Right cardiac atrium (tissue), 5 donors: ENCODE results near the gene TXN2. TPM values are rescaled to one million over a fixed set of nuclear protein-coding genes. Genes with fewer than 3 reads are reported as not detected.
"Not testable (repeated sequence)": the region's sequence is repeated elsewhere in the genome, so short reads cannot be mapped to it uniquely, and the experiment has no call there.

Experiments
- ATAC-seq, 2 donors: fragments of 200-7000 bp; cut with Tn5 transposase; one replicate each; pipeline versions ENCODE4 v1.8.0 to v1.9.1; 2020; ENCODE audit warnings: moderate library complexity in 2 of 2, mild to moderate bottlenecking in 1 of 2
- DNase-seq, 3 donors: peaks; one replicate each; pipeline ENCODE4 v3.0.0-alpha.2; 2020
- H3K27ac ChIP-seq: one replicate; pipeline ENCODE4 v1.5.1; 2013; ENCODE audit warnings: mild to moderate bottlenecking, low read length, control low read depth, moderate library complexity
- H3K27me3 ChIP-seq: one replicate; pipeline ENCODE4 v1.6.1; 2013; ENCODE audit not compliant: control insufficient read depth, insufficient read depth
- H3K4me1 ChIP-seq: one replicate; pipeline ENCODE4 v1.6.1; 2013; ENCODE audit warnings: low read length; ENCODE audit not compliant: control insufficient read depth, insufficient read depth
- H3K4me3 ChIP-seq: one replicate; pipeline ENCODE4 v1.5.1; 2013; ENCODE audit warnings: low read length, control low read depth
- H3K9me3 ChIP-seq: one replicate; pipeline ENCODE4 v1.6.1; 2013; ENCODE audit warnings: low read length; ENCODE audit not compliant: control insufficient read depth
- WGBS: extraction: QIAGEN DNeasy Blood & Tissue Kit; methylation state at CpG from one replicate; pipeline ENCODE4 v1.1.7; 2013; 5-methylcytosine and 5-hydroxymethylcytosine counted together
- intact Hi-C, 4 donors: fragments of 100-400 bp; cut with DNase I; formaldehyde crosslinking; loops; one replicate each; pipeline versions ENCODE4 v1.11.0 to v1.14.0; 2022 to 2023
- polyA plus RNA-seq: library from polyadenylated mRNA; stranded (reverse); fragments of 200-250 nt; gene quantifications from one replicate; pipeline ENCODE4 v1.2.3, GENCODE V29; 2013
- total RNA-seq, 4 donors: library from RNA; stranded (reverse); fragmentation: NEBNext Ultra II Directional; extraction: Animal tissue kit (Norgen Biotek cat#: 25700); gene quantifications; one replicate each; pipeline ENCODE4 v1.2.1, GENCODE V29; 2021
- donor health status: healthy with polysubstance abuse.
- donor health status: DM: no; HTN: yes; CAD: no.
- donor health status: DM: no; HTN: no; CAD: no.
- donor health status: DM: no; HTN: yes; CAD: no; lungs with severe emphysema.
- donor health status: DM: yes; HTN: yes; CAD: no.

Gene TXN2
- total and polyA plus RNA-seq, 5 donors = 95.4 to 133 (median 106) TPM

GRCh38 chr22:36455571-36456463 lies 25.6 kb downstream of the TXN2 start:
- WGBS = 69% methylated on average over 21 of the region's 21 CpGs
- Histone ChIP-seq H3K4me3 (no peak overlapping the region), H3K9me3 (no peaks in the 10 kb centered on the region), H3K27ac (peak overlapping the region; percentile 85), H3K27me3 (no peaks in the 10 kb centered on the region), H3K4me1 (peaks cover 15% of the 10 kb centered on the region)
- DNase-seq (no peak), ATAC-seq (peak in 1 of 2 donors; percentile 0)
- intact Hi-C loops = no loop called here

GRCh38 chr22:36454916-36455570 lies 26.4 kb downstream of the TXN2 start:
- intact Hi-C loops = loop anchor here in 1 of 4 donors (5.0 kb wide), 1 partner anchor 68 kb away; the partner anchor contains the start of gene MYH9
- WGBS = 2% methylated on average over 61 of the region's 61 CpGs

GRCh38 chr22:36453855-36454378 lies 27.5 kb downstream of the TXN2 start:
- 97% methylated on average over 16 of the region's 16 CpGs for WGBS
- Histone ChIP-seq H3K9me3 (no peaks in the 10 kb centered on the region), H3K4me3 (no peak overlapping the region), H3K4me1 (peaks cover 18% of the 10 kb centered on the region), H3K27ac (no peak overlapping the region), H3K27me3 (no peaks in the 10 kb centered on the region)
- DNase-seq = peak in 1 of 3 donors; percentile 45
- intact Hi-C loops = loop anchor here in 1 of 4 donors (5.0 kb wide), 1 partner anchor 67 kb away; the partner anchor contains the start of gene MYH9
- no peak for ATAC-seq

More at GRCh38 chr22:36454916-36455570, 26.4 kb downstream of the TXN2 start:
- Histone ChIP-seq H3K27me3 (no peaks in the 10 kb centered on the region), H3K27ac (peak overlapping the region; percentile 93), H3K9me3 (no peaks in the 10 kb centered on the region), H3K4me3 (peak overlapping the region; percentile 37), H3K4me1 (peaks cover 15% of the 10 kb centered on the region)
- DNase-seq (peak; percentile 92 to 97 (median 96)), ATAC-seq (peak; percentile 87 to 89)

GRCh38 chr22:36452978-36453607 lies 28.3 kb downstream of the TXN2 start:
- peak in 1 of 3 donors; percentile 41 for DNase-seq
- H3K9me3 ChIP-seq, H3K27ac ChIP-seq, H3K4me3 ChIP-seq, H3K27me3 ChIP-seq, ATAC-seq: not testable (repeated sequence)
- peaks cover 20% of the 10 kb centered on the region for H3K4me1 ChIP-seq
- 82% methylated on average over 5 of the region's 5 CpGs for WGBS
- intact Hi-C loops = loop anchor here in 1 of 4 donors (5.0 kb wide), 1 partner anchor 66 kb away; the partner anchor contains the start of gene MYH9

- no peaks in the 10 kb centered on the region for H3K27me3 ChIP-seq
- H3K27ac ChIP-seq = peak overlapping the region; percentile 72
- DNase-seq = no peak
- intact Hi-C loops = loop anchor here in 1 of 4 donors (5.0 kb wide), 1 partner anchor 65 kb away; the partner anchor contains the start of gene MYH9
- peaks cover 17% of the 10 kb centered on the region for H3K4me1 ChIP-seq
- ATAC-seq = no peak
- H3K9me3 ChIP-seq = no peaks in the 10 kb centered on the region
- WGBS = 70% methylated on average over 9 of the region's 9 CpGs
- H3K4me3 ChIP-seq = no peak overlapping the region
These were observed 29.0 kb downstream of the TXN2 start for GRCh38 chr22:36452250-36452977.

- peaks cover 17% of the 10 kb centered on the region for H3K4me1 ChIP-seq
- 88% methylated on average over 7 of the region's 7 CpGs for whole genome bisulfite sequencing
- not testable (repeated sequence) for H3K9me3 ChIP-seq, ATAC-seq, H3K4me3 ChIP-seq, H3K27me3 ChIP-seq
- intact Hi-C loops = loop anchor here in 1 of 4 donors (5.0 kb wide), 1 partner anchor 64 kb away; the partner anchor contains the start of gene MYH9
- DNase-seq = peak in 2 of 3 donors; percentile 56 to 66
- peak overlapping the region; percentile 62 for H3K27ac ChIP-seq
These were observed 30.5 kb downstream of the TXN2 start for GRCh38 chr22:36450923-36451322.

- ATAC-seq (no peak), DNase-seq (peak in 1 of 3 donors; percentile 64)
- no peaks in the 10 kb centered on the region for H3K9me3 ChIP-seq
- no peaks in the 10 kb centered on the region for H3K27me3 ChIP-seq
- H3K4me3 ChIP-seq = no peak overlapping the region
- 68% methylated on average over 11 of the region's 11 CpGs for WGBS
- intact Hi-C loops = loop anchor here in 1 of 4 donors (5.0 kb wide), 1 partner anchor 62 kb away; the partner anchor contains the start of gene MYH9
- peak overlapping the region; percentile 10 for H3K27ac ChIP-seq
- peaks cover 10% of the 10 kb centered on the region for H3K4me1 ChIP-seq
These were observed 31.8 kb downstream of the TXN2 start for GRCh38 chr22:36449596-36450175.

- Histone ChIP-seq H3K27me3 (no peaks in the 10 kb centered on the region), H3K27ac (no peak overlapping the region), H3K9me3 (no peaks in the 10 kb centered on the region), H3K4me3 (no peak overlapping the region), H3K4me1 (peaks cover 10% of the 10 kb centered on the region)
- WGBS = 96% methylated on average over 2 of the region's 2 CpGs
- intact Hi-C loops = no loop called here
- no peak for ATAC-seq
- DNase-seq = peak in 1 of 3 donors; percentile 44
These were observed 33.8 kb downstream of the TXN2 start for GRCh38 chr22:36447632-36448031.

- H3K9me3 ChIP-seq = no peaks in the 10 kb centered on the region
- no peaks in the 10 kb centered on the region for H3K27me3 ChIP-seq
- 54% methylated on average over 8 of the region's 8 CpGs for WGBS
- H3K27ac ChIP-seq = peak overlapping the region; percentile 40
- DNase-seq (peak; percentile 63 to 81 (median 74)), ATAC-seq (peak; percentile 29 to 64)
- H3K4me1 ChIP-seq = peaks cover 5% of the 10 kb centered on the region
- no peak overlapping the region for H3K4me3 ChIP-seq
- intact Hi-C loops = no loop called here
These were observed 36.2 kb downstream of the TXN2 start for GRCh38 chr22:36445158-36445668.
